Astrocyte (in vitro differentiated cells and primary cell): ENCODE measurements around the gene GNAS-AS1.

Experiments used
- EZH2 ChIP-seq: IDR thresholded peaks from 2 replicates; pipeline ENCODE4 v1.6.1; 2012; ENCODE audit warnings: mild to moderate bottlenecking, low read length, inconsistent platforms; ENCODE audit not compliant: insufficient read depth
- TF ChIP-seq, protein P1 (sequence below): IDR thresholded peaks from 2 replicates; pipeline ENCODE4 v1.5.1; 2011; ENCODE audit warnings: low read depth, mild to moderate bottlenecking, inconsistent platforms, low read length, moderate library complexity; ENCODE audit not compliant: insufficient read depth

DNA sequence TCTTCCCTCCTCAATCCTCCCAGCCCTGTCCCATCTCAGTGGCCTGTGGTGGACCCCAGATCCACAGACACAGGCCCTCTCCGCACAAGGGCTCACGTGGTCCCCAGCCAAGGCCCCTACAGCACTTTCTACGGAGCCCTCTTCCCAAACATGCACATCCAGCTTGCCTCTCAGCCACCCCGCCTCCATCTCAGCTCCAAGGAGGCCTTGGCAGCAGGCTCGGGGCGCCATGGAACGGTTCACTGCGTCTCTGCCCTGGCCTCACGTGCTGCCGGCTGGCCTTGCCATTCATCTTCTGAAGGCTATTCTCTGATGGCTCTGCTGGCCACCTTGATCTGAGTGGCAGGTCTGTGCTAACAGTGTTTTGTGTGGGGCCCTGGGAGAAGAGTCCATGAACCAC is 33.0 kb downstream of the GNAS-AS1 start:
- TF ChIP-seq, protein P1, sequence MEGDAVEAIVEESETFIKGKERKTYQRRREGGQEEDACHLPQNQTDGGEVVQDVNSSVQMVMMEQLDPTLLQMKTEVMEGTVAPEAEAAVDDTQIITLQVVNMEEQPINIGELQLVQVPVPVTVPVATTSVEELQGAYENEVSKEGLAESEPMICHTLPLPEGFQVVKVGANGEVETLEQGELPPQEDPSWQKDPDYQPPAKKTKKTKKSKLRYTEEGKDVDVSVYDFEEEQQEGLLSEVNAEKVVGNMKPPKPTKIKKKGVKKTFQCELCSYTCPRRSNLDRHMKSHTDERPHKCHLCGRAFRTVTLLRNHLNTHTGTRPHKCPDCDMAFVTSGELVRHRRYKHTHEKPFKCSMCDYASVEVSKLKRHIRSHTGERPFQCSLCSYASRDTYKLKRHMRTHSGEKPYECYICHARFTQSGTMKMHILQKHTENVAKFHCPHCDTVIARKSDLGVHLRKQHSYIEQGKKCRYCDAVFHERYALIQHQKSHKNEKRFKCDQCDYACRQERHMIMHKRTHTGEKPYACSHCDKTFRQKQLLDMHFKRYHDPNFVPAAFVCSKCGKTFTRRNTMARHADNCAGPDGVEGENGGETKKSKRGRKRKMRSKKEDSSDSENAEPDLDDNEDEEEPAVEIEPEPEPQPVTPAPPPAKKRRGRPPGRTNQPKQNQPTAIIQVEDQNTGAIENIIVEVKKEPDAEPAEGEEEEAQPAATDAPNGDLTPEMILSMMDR, result no peak
- TF ChIP-seq EZH2, result no peak
